ENCODE measurements around the gene NT5C1A.

Gene NT5C1A

GRCh38 chr1:39631361-39632322 lies 40.3 kb downstream of the NT5C1A start:
- H3K4me3 ChIP-seq (ENCODE audit: low read depth, low read length), result no peak overlapping the region
- TF ChIP-seq ZNF768 (tag by site-specific recombination; IDR thresholded peaks at IDR 0.05) (0 out of 2 replicates have a peak, but pooled peaks have one; percentile 65), ZIC2 (tag by site-specific recombination; IDR thresholded peaks at IDR 0.05) (no peak), ZNF660 (tag by site-specific recombination; IDR thresholded peaks at IDR 0.05) (no peak), ZNF324 (tag by site-specific recombination; IDR thresholded peaks at IDR 0.05) (no peak)
- H3K36me3 ChIP-seq (ENCODE audit: control insufficient read depth in 2 of 2, insufficient read depth in 1 of 2, low read length in 2 of 2), result peaks cover 0 to 51% of the 10 kb centered on the region in 2 experiments; a peak in 1 of 3 replicates
- no peaks in the 10 kb centered on the region for H3K4me1 ChIP-seq (ENCODE audit: control insufficient read depth, insufficient read depth, low read length)
- no peak overlapping the region for H3K27ac ChIP-seq (ENCODE audit: extremely low read depth, low read depth, low read length)
- ChIA-PET POLR2A (no interaction called here), CTCF (interaction anchor here (0.7 to 1.2 kb wide), 3 partner anchors 15 to 796 kb away, joined by 3 to 5 read pairs (median 3); no protein-coding TSS in a partner anchor)
- no peaks in the 10 kb centered on the region for H3K9me3 ChIP-seq (ENCODE audit: control insufficient read depth, insufficient read depth, low read depth, low read length)

GRCh38 chr1:39628807-39629350 lies 43.0 kb downstream of the NT5C1A start:
- no peak overlapping the region for H3K4me3 ChIP-seq (ENCODE audit: low read depth, low read length)
- H3K36me3 ChIP-seq (ENCODE audit: control insufficient read depth in 2 of 2, insufficient read depth in 1 of 2, low read length in 2 of 2), result peaks cover 0 to 64% of the 10 kb centered on the region in 2 experiments; a peak in 1 of 3 replicates
- POLR2A ChIA-PET, result no interaction called here
- TF ChIP-seq EGR2 (tag by site-specific recombination; IDR thresholded peaks at IDR 0.05; ENCODE audit: low read depth) (no peak), PRDM6 (tag by site-specific recombination; IDR thresholded peaks at IDR 0.05) (no peak), ZNF704 (tag by site-specific recombination; IDR thresholded peaks at IDR 0.05) (no peak), ZNF707 (tag by site-specific recombination; IDR thresholded peaks at IDR 0.05) (no peak), PRDM10 (tag by site-specific recombination; IDR thresholded peaks at IDR 0.05) (0 out of 2 replicates have a peak, but pooled peaks have one; percentile 17)
- H3K4me1 ChIP-seq (ENCODE audit: control insufficient read depth, insufficient read depth, low read length), result no peaks in the 10 kb centered on the region
- no peak overlapping the region for H3K27ac ChIP-seq (ENCODE audit: extremely low read depth, low read depth, low read length)
- CTCF ChIA-PET, result interaction anchor here (1.4 kb wide), 1 partner anchor 18 kb away, joined by 3 read pairs; no protein-coding TSS in a partner anchor
- H3K9me3 ChIP-seq (ENCODE audit: control insufficient read depth, insufficient read depth, low read depth, low read length), result no peaks in the 10 kb centered on the region

- H3K27ac ChIP-seq (ENCODE audit: extremely low read depth, low read depth, low read length), result no peak overlapping the region
- H3K36me3 ChIP-seq (ENCODE audit: control insufficient read depth in 2 of 2, insufficient read depth in 1 of 2, low read length in 2 of 2), result peaks cover 0 to 56% of the 10 kb centered on the region in 2 experiments; a peak in 1 of 3 replicates
- H3K4me3 ChIP-seq (ENCODE audit: low read depth, low read length), result no peak overlapping the region
- no peaks in the 10 kb centered on the region for H3K4me1 ChIP-seq (ENCODE audit: control insufficient read depth, insufficient read depth, low read length)
- POLR2A ChIA-PET, result no interaction called here
- CTCF ChIA-PET, result no interaction called here
- H3K9me3 ChIP-seq (ENCODE audit: control insufficient read depth, insufficient read depth, low read depth, low read length), result no peaks in the 10 kb centered on the region
- TF ChIP-seq ELK4 (IDR thresholded peaks at IDR 0.05; ENCODE audit: borderline replicate concordance, low read depth, low read length), result no peak
- no peak for TF ChIP-seq ZNF174 (tag by site-specific recombination; IDR thresholded peaks at IDR 0.05)
- 0 out of 2 replicates have a peak, but pooled peaks have one; percentile 13 for TF ChIP-seq GLIS2 (tag by site-specific recombination; IDR thresholded peaks at IDR 0.05)
- no peak for TF ChIP-seq KLF7 (tag by site-specific recombination; IDR thresholded peaks at IDR 0.05; ENCODE audit: borderline replicate concordance)
Measured at GRCh38 chr1:39626646-39627045, 45.3 kb downstream of the NT5C1A start.

All from HEK293 (cell line).